ENCODE measurements around the gene PLSCR5.
A peak's percentile ranks its signal among the peaks of the same experiment; 100 is the strongest.

PLSCR5 gene

DNA sequence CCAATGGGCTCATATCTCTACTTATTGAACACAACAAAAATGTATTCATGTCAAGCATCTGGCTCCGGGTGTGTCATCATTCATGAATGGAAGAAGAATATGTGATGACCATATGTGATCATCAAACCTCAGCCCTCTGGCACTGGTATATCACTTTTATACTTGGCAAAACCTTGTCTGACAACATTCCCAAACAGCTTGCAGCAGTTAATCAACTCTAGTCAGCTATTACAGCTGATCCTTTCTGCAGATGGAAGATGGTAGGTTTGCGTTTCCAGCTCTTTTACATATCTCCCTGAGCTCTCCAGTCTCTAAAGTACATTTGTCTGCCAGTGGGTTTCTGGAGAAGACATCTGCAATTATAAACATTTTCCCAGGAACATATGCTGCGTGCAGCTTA lies 6.6 kb downstream of the PLSCR5 start:
- no peak overlapping the region for H3K27ac ChIP-seq
- DNase-seq = no peak

DNA sequence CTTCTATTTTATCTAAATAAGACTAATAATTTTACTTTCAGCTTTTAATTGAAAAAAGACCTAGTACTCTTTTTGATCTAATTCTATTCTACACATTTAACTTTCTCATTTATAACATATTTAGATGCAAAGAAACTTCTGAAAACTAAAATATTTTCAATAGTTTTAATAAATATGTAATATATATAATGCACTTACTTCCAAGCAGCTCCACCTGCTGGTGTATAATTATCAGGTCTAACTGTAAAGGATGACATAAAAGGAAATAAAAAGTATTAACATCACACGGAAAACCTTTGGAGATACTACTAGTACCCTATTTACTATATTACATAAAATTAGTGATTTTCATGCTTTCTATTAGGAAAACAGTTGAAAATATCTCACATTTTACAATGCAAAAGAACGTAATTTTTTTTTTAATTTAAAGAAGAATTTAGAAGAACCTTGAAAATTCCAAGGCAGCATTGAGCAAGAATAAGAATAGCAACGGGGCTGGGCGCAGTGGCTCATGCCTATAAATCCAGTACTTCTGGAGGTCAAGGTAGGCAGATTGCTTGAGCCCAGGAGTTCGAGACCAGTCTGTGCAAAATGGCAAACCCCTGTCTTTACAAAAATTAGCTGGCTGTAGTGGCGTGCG lies 10.2 kb downstream of the PLSCR5 start:
- Histone ChIP-seq H3K27me3 (ENCODE audit: insufficient read depth, low read depth, severe bottlenecking) (no peaks in the 10 kb centered on the region), H3K4me3 (ENCODE audit: low read depth, low read length) (no peak overlapping the region), H3K9me3 (ENCODE audit: severe bottlenecking) (no peaks in the 10 kb centered on the region), H3K36me3 (no peaks in the 10 kb centered on the region), H3K27ac (no peak overlapping the region)
- no peak for DNase-seq
- TF ChIP-seq CTCF (IDR thresholded peaks at IDR 0.05; ENCODE audit: low read depth, low read length) = no peak

More for the DNA sequence above, 6.6 kb downstream of the PLSCR5 start:
- H3K27me3 ChIP-seq (ENCODE audit: insufficient read depth, low read depth, severe bottlenecking) = no peaks in the 10 kb centered on the region
- no peak for TF ChIP-seq CTCF (IDR thresholded peaks at IDR 0.05; ENCODE audit: low read depth, low read length)
- H3K9me3 ChIP-seq (ENCODE audit: severe bottlenecking) = no peaks in the 10 kb centered on the region
- H3K4me3 ChIP-seq (ENCODE audit: low read depth, low read length) = no peak overlapping the region
- H3K36me3 ChIP-seq = no peaks in the 10 kb centered on the region

- Histone ChIP-seq H3K4me3 (ENCODE audit: low read depth, low read length) (no peak overlapping the region), H3K27ac (no peak overlapping the region), H3K9me3 (ENCODE audit: severe bottlenecking) (no peaks in the 10 kb centered on the region), H3K36me3 (no peaks in the 10 kb centered on the region), H3K27me3 (ENCODE audit: insufficient read depth, low read depth, severe bottlenecking) (no peaks in the 10 kb centered on the region)
- no peak for TF ChIP-seq CTCF (IDR thresholded peaks at IDR 0.05; ENCODE audit: low read depth, low read length)
- no peak for DNase-seq
Observed at GRCh38 chr3:146593776-146594175, 11.4 kb downstream of the PLSCR5 start.

- no peaks in the 10 kb centered on the region for H3K36me3 ChIP-seq
- DNase-seq = no peak
- no peaks in the 10 kb centered on the region for H3K27me3 ChIP-seq (ENCODE audit: insufficient read depth, low read depth, severe bottlenecking)
- H3K4me3 ChIP-seq (ENCODE audit: low read depth, low read length) = no peak overlapping the region
- TF ChIP-seq CTCF (IDR thresholded peaks at IDR 0.05; ENCODE audit: low read depth, low read length) = no peak
- no peak overlapping the region for H3K27ac ChIP-seq
- no peaks in the 10 kb centered on the region for H3K9me3 ChIP-seq (ENCODE audit: severe bottlenecking)
Observed at GRCh38 chr3:146590521-146590920, 14.6 kb downstream of the PLSCR5 start.

GRCh38 chr3:146589899-146590508 lies 15.1 kb downstream of the PLSCR5 start:
- Histone ChIP-seq H3K27me3 (ENCODE audit: insufficient read depth, low read depth, severe bottlenecking) (no peaks in the 10 kb centered on the region), H3K36me3 (no peaks in the 10 kb centered on the region), H3K4me3 (ENCODE audit: low read depth, low read length) (no peak overlapping the region), H3K27ac (no peak overlapping the region), H3K9me3 (ENCODE audit: severe bottlenecking) (no peaks in the 10 kb centered on the region)
- peak; percentile 15 for DNase-seq
- peak; percentile 24; the same call in 1 of the 2 replicates for TF ChIP-seq CTCF (IDR thresholded peaks at IDR 0.05; ENCODE audit: low read depth, low read length)

DNA sequence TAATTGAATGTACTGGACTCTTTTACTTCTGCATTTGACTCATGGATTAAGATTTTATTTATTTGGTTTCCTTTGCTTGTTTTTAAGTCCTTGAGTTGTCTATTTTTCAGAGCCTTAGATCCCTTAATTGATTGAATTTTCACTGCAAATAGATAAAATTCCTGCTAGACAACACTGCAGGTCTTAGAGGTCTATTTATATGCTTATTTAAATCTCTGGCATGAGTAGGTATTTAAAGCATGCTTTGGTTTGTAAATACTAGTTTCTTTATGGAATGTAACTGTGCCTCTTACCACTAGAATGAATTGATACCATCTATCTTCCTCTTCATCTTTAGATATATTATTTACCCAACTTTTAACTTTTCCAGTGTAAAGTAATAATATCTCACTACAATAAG lies 20.0 kb downstream of the PLSCR5 start:
- Histone ChIP-seq H3K36me3 (no peaks in the 10 kb centered on the region), H3K27ac (no peak overlapping the region), H3K4me3 (ENCODE audit: low read depth, low read length) (no peak overlapping the region), H3K27me3 (ENCODE audit: insufficient read depth, low read depth, severe bottlenecking) (no peaks in the 10 kb centered on the region), H3K9me3 (ENCODE audit: severe bottlenecking) (peaks cover 11% of the 10 kb centered on the region)
- DNase-seq = no peak
- no peak for TF ChIP-seq CTCF (IDR thresholded peaks at IDR 0.05; ENCODE audit: low read depth, low read length)
